HG03558 (cell line): ENCODE measurements around the gene ADAMTSL4.
A peak's percentile ranks its signal among the peaks of the same experiment; 100 is the strongest.

ENCODE experiments used
- ATAC-seq: cut with Tn5 transposase; IDR thresholded peaks from one replicate; pipeline ENCODE4 v1.9.1; 2021; ENCODE audit warnings: moderate number of reproducible peaks; ENCODE audit not compliant: unreplicated experiment; ENCODE audit errors: extremely low read depth

The ADAMTSL4 gene

GRCh38 chr1:150548632-150549495 lies at the start of gene ADAMTSL4:
ADAMTSL4 (plus strand) TSS chr1:150549408; CDS start chr1:150552289, 2,881 bp downstream.
- no peak for ATAC-seq

- ATAC-seq: no peak
Observed at GRCh38 chr1:150505431-150505830, 43.8 kb upstream of the ADAMTSL4 start.

- ATAC-seq: no peak
Observed at GRCh38 chr1:150507912-150508864, 41.0 kb upstream of the ADAMTSL4 start, which contains the start of gene ECM1. ECM1 (plus strand) TSS chr1:150508109; CDS start chr1:150508210, 101 bp downstream.

GRCh38 chr1:150508982-150509381 lies 40.2 kb upstream of the ADAMTSL4 start:
- no peak for ATAC-seq

GRCh38 chr1:150511551-150511950 lies 37.7 kb upstream of the ADAMTSL4 start:
- ATAC-seq: no peak

- no peak for ATAC-seq
Observed at GRCh38 chr1:150511985-150512660, 37.1 kb upstream of the ADAMTSL4 start.

GRCh38 chr1:150512846-150513245 lies 36.4 kb upstream of the ADAMTSL4 start:
- ATAC-seq: no peak

GRCh38 chr1:150513351-150513791 lies 35.8 kb upstream of the ADAMTSL4 start:
- ATAC-seq: no peak

GRCh38 chr1:150514260-150514659 lies 34.9 kb upstream of the ADAMTSL4 start:
- no peak for ATAC-seq

- no peak for ATAC-seq
Observed at GRCh38 chr1:150514913-150515327, 34.3 kb upstream of the ADAMTSL4 start.

GRCh38 chr1:150515328-150516049 lies 33.7 kb upstream of the ADAMTSL4 start, which contains the start of gene FALEC:
FALEC (plus strand) TSS chr1:150515752.
- peak; percentile 86 for ATAC-seq

GRCh38 chr1:150516050-150516591 lies 33.1 kb upstream of the ADAMTSL4 start:
- no peak for ATAC-seq

- no peak for ATAC-seq
Observed at GRCh38 chr1:150516616-150517015, 32.6 kb upstream of the ADAMTSL4 start.

GRCh38 chr1:150521196-150521968 lies 27.8 kb upstream of the ADAMTSL4 start:
- ATAC-seq: no peak

GRCh38 chr1:150525348-150525747 lies 23.9 kb upstream of the ADAMTSL4 start:
- no peak for ATAC-seq

GRCh38 chr1:150528196-150528595 lies 21.0 kb upstream of the ADAMTSL4 start:
- no peak for ATAC-seq

GRCh38 chr1:150529017-150529416 lies 20.2 kb upstream of the ADAMTSL4 start:
- no peak for ATAC-seq

- no peak for ATAC-seq
Observed at GRCh38 chr1:150530491-150531159, 18.6 kb upstream of the ADAMTSL4 start.
